Peyer's patch (tissue), 4 donors: Measurements from ENCODE around the gene MAP4K5. TPM values are rescaled to one million over a fixed set of nuclear protein-coding genes. Genes with fewer than 3 reads are reported as not detected.
A peak's percentile ranks its signal among the peaks of the same experiment; 100 is the strongest.

Experiments
- DNase-seq, 3 donors: peaks; one replicate each; pipeline ENCODE4 v3.0.0-alpha.2; 2017 to 2019
- H3K27ac ChIP-seq, 4 donors: fragments of 200-600 bp; sonication (generic); one replicate each; pipeline ENCODE4 v1.5.1; 2016 to 2019
- H3K27me3 ChIP-seq, 2 donors: fragments of 200-600 bp; sonication (generic); one replicate each; pipeline ENCODE4 v1.5.1; 2019
- H3K36me3 ChIP-seq, 3 donors: fragments of 200-600 bp; sonication (generic); one replicate each; pipeline ENCODE4 v1.5.1; 2016 to 2019
- H3K4me1 ChIP-seq, 4 donors: fragments of 200-600 bp; sonication (generic); one replicate each; pipeline ENCODE4 v1.5.1; 2016 to 2019
- H3K4me3 ChIP-seq, 4 donors: fragments of 200-600 bp; sonication (generic); 1 replicate in 3 of 4; 2 replicates in 1 of 4; pipeline ENCODE4 v1.5.1; 2016 to 2019; ENCODE audit warnings: mild to moderate bottlenecking in 1 of 4
- H3K9me3 ChIP-seq, 4 donors: fragments of 200-600 bp; sonication (generic); one replicate each; pipeline ENCODE4 v1.5.1; 2016 to 2019; ENCODE audit warnings: mild to moderate bottlenecking in 1 of 4
- POLR2A ChIP-seq, 2 donors: fragments of 450-650 bp; IDR thresholded peaks; one replicate each; pipeline ENCODE4 v1.5.1; 2017; ENCODE audit warnings: antibody characterized with exemption in 2 of 2, mild to moderate bottlenecking in 2 of 2, moderate library complexity in 2 of 2
- total RNA-seq, 4 donors: library from RNA; depleted of rRNA; stranded (reverse); fragments of >200 nt; gene quantifications; one replicate each; pipeline ENCODE4 v1.1.0, GENCODE V29; 2016
- TF ChIP-seq, protein P1 (sequence below), 6 experiments: fragments of 450-650 bp in 4 of 6; fragments of 200-600 bp in 2 of 6; sonication (generic) in 1 of 6; IDR thresholded peaks; one replicate each; pipeline ENCODE4 v1.5.1; 2017 to 2019; ENCODE audit warnings: antibody characterized with exemption in 6 of 6, mild to moderate bottlenecking in 3 of 6, moderate library complexity in 1 of 6

MAP4K5 gene
- total RNA-seq, 4 donors from 2014 or later: 47.1 to 123 (median 78.4) TPM

- TF ChIP-seq POLR2A (IDR thresholded peaks at IDR 0.05): no peak
- TF ChIP-seq, protein P1, sequence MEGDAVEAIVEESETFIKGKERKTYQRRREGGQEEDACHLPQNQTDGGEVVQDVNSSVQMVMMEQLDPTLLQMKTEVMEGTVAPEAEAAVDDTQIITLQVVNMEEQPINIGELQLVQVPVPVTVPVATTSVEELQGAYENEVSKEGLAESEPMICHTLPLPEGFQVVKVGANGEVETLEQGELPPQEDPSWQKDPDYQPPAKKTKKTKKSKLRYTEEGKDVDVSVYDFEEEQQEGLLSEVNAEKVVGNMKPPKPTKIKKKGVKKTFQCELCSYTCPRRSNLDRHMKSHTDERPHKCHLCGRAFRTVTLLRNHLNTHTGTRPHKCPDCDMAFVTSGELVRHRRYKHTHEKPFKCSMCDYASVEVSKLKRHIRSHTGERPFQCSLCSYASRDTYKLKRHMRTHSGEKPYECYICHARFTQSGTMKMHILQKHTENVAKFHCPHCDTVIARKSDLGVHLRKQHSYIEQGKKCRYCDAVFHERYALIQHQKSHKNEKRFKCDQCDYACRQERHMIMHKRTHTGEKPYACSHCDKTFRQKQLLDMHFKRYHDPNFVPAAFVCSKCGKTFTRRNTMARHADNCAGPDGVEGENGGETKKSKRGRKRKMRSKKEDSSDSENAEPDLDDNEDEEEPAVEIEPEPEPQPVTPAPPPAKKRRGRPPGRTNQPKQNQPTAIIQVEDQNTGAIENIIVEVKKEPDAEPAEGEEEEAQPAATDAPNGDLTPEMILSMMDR (IDR thresholded peaks at IDR 0.05): no peak
- Histone ChIP-seq H3K4me1 (no peaks in the 10 kb centered on the region), H3K9me3 (no peaks in the 10 kb centered on the region), H3K4me3 (no peak overlapping the region), H3K27me3 (no peaks in the 10 kb centered on the region), H3K36me3 (no peaks in the 10 kb centered on the region), H3K27ac (no peak overlapping the region)
- no peak for DNase-seq
These were observed 125.1 kb downstream of the MAP4K5 start for GRCh38 chr14:50407111-50407812.

- no peak for DNase-seq
- no peaks in the 10 kb centered on the region for H3K9me3 ChIP-seq
- H3K27ac ChIP-seq: no peak overlapping the region
- no peak overlapping the region for H3K4me3 ChIP-seq
- H3K36me3 ChIP-seq: no peaks in the 10 kb centered on the region
- no peaks in the 10 kb centered on the region for H3K27me3 ChIP-seq
- H3K4me1 ChIP-seq: peaks cover 0 to 5% (median 0%) of the 10 kb centered on the region in 4 donors
- no peak for TF ChIP-seq POLR2A (IDR thresholded peaks at IDR 0.05)
- TF ChIP-seq, protein P1 (IDR thresholded peaks at IDR 0.05): no peak
These were observed 128.9 kb downstream of the MAP4K5 start for GRCh38 chr14:50403419-50403818.

DNA sequence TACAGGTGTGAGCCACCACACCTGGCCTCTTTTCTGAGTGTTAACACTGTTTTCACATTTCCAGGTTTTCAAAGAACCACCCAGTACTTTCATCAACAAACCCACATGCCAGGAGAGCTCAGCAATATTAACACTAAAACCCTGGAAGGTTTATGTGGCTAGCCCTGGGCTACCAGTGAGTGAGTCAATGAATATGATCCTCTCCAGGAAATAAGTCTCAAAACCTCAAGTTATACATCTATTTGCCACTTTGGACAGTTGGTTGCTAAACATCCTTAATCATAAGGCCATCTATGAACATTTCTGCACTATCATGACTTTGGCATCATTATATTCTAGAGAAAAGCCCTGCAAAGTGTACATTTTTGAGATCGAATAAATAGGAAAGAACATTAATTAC lies 129.4 kb downstream of the MAP4K5 start:
- H3K9me3 ChIP-seq: no peaks in the 10 kb centered on the region
- H3K27me3 ChIP-seq: no peaks in the 10 kb centered on the region
- H3K27ac ChIP-seq: no peak overlapping the region
- no peak overlapping the region for H3K4me3 ChIP-seq
- H3K36me3 ChIP-seq: no peaks in the 10 kb centered on the region
- TF ChIP-seq, protein P1 (IDR thresholded peaks at IDR 0.05): no peak
- TF ChIP-seq POLR2A (IDR thresholded peaks at IDR 0.05): no peak
- H3K4me1 ChIP-seq: peaks cover 0 to 7% (median 0%) of the 10 kb centered on the region in 4 donors
- DNase-seq: no peak

DNA sequence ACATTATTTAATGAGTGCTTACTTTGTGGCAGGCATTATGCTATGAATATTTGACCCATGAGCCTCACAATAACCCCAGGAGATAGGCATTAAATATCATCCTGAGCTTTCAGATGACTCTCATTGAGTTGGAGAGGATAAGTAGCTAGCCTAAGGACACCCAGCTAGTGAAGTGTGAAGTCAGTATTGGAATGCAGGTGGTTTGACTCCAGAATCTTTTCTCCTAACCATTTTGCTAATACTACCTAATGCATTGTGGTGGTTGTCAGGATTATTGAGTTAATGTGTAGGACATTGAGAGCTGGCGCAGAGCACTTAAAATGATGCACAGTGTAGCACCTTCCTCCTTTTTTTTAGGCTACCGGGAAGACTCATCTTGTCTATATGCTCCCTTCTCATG lies 131.9 kb downstream of the MAP4K5 start:
- Histone ChIP-seq H3K36me3 (no peaks in the 10 kb centered on the region), H3K4me1 (peaks cover 0 to 13% (median 0%) of the 10 kb centered on the region in 4 donors), H3K27ac (no peak overlapping the region), H3K9me3 (no peaks in the 10 kb centered on the region), H3K4me3 (no peak overlapping the region), H3K27me3 (no peaks in the 10 kb centered on the region)
- no peak for DNase-seq
- TF ChIP-seq, protein P1 (IDR thresholded peaks at IDR 0.05): no peak
- no peak for TF ChIP-seq POLR2A (IDR thresholded peaks at IDR 0.05)

- H3K4me1 ChIP-seq: peaks cover 0 to 13% (median 0%) of the 10 kb centered on the region in 4 donors
- no peak for TF ChIP-seq POLR2A (IDR thresholded peaks at IDR 0.05)
- TF ChIP-seq, protein P1 (IDR thresholded peaks at IDR 0.05): peak in 3 of 6 experiments; percentile 8 to 19 (median 14)
- no peak overlapping the region for H3K27ac ChIP-seq
- no peaks in the 10 kb centered on the region for H3K9me3 ChIP-seq
- no peaks in the 10 kb centered on the region for H3K36me3 ChIP-seq
- H3K4me3 ChIP-seq: no peak overlapping the region
- no peaks in the 10 kb centered on the region for H3K27me3 ChIP-seq
- DNase-seq: peak in 1 of 3 donors; percentile 55
These were observed 132.9 kb downstream of the MAP4K5 start for GRCh38 chr14:50399251-50400032.
